Transverse colon (tissue), 4 donors: Measurements from ENCODE around the gene PXDC1.

Experiments
- CTCF ChIP-seq, 5 experiments: fragments of 200-600 bp in 3 of 5; fragments of 450-650 bp in 2 of 5; sonication (generic) in 3 of 5; IDR thresholded peaks; 1 replicate in 2 of 5; 2 replicates in 3 of 5; pipeline ENCODE4 v1.5.1; 2016 to 2017; ENCODE audit warnings: antibody characterized with exemption in 5 of 5, inconsistent platforms in 3 of 5, mild to moderate bottlenecking in 2 of 5, moderate library complexity in 1 of 5
- POLR2AphosphoS5 ChIP-seq, 3 donors: sonication (generic); formaldehyde crosslinking; IDR thresholded peaks; one replicate each; pipeline ENCODE4 v1.6.1; 2016; ENCODE audit warnings: antibody characterized with exemption in 3 of 3

GRCh38 chr6:3735029-3735605 lies 16.4 kb downstream of the PXDC1 start:
- TF ChIP-seq POLR2AphosphoS5 (IDR thresholded peaks at IDR 0.05) (no peak), CTCF (IDR thresholded peaks at IDR 0.05) (no peak)
